Stimulated activated CD8-positive, alpha-beta memory T cell treated with anti-CD3 and anti-CD28 coated beads, Interleukin-15, amount 100 ng/mL, for 4 hours (primary cell): ENCODE data around the gene MTCH2.
"Not testable (repeated sequence)": the region's sequence is repeated elsewhere in the genome, so short reads cannot be mapped to it uniquely, and the experiment has no call there.

ENCODE experiments used
- DNase-seq, 2 donors: peaks; one replicate each; pipeline ENCODE4 v3.0.0-alpha.2; 2020; ENCODE audit warnings: low read depth in 2 of 2

Gene MTCH2

DNA sequence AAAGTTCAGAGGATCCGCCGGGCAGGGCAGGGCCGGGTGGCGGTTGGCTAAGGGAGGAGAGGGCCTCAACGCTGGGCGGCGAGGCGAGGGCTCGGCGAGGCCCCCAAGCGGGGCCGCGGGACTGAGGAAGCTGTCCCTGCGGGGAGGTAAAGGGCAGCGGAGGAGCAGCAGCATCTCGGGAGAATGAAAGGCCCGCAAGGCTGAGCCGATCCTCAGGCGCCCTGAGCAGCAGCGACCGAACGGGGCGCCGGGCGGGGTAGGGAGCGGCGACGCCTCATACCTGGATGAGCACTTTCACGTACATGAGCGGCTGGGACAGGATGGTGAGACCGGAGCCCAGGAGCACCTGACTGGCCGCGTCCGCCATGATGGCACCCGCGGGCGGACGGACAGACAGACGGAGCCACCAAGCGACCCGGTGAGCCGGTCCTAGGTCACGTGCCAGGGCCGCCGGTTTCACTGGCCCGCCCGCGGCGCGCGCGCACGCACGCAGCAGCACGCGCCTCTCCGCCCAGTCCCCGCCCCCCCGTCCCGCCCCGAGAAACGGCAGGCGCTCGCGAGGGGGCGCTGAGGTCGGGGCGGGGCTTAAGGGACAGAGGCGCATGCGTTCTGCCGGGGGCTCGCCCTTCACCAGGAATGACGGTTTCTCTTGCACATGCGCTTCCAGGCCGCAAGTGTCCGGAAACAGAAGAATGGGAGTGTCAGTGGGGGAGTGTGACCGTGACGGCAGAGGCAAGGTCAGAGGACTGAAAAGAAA lies at the start of gene MTCH2:
MTCH2 (minus strand) TSS at position 461 of the 757 bp plus-strand sequence; CDS start at position 367, 94 bp downstream.
- peak; percentile 90 to 95 for DNase-seq

DNA sequence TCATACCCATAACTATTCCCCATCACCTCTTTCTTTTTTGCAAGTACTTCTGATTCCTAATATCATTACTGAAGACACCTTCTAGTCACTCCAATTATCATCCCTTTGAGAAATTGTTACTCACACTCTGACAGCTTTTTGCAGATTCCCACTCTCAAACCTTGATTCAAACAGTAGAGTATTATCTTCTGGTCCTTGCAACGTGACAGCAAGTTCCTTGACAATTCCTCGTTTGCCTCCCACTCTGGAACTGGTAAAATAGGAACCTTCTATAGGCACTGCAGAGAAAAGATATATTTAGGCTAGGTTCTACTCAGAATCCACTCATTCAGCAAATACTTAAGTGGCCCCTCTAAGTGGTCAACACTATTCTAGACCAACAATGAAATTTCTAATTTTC lies 49.6 kb upstream of the MTCH2 start:
- no peak for DNase-seq

DNA sequence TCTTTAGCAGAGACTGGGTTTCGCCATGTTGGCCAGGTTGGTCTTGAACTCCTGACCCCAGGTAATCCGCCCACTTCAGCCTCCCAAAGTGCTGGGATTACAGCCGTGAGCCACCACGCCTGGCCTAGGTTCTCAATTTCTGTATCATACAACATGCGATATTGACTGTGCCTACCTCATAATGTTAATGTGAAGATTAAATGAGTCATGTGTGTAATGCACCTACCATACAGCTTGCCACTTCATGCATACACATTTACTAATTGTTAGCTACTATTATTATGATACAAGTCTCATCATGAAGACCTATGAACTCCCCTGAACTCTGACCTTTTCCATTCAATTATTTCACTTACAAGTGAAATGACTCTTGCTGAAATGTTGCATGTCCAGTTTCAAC lies 47.1 kb upstream of the MTCH2 start:
- DNase-seq = no peak

DNA sequence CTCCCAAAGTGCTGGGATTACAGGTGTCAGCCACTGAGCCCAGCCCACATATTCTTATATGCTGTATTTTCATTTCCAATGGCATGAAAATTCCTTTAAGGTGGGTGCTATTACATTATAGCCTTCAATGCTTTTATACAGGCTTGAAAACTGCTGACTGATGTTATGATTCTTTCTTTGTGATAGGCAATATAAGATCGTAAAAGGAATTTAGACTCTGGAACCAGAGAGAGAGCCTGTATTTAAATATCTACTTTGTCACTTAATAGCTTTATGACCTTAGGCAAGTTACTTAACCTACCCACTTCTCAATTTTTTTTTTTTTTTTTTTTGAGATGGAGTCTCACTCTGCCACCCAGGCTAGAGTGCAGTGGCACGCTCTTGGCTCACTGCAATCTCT lies 46.6 kb upstream of the MTCH2 start:
- no peak for DNase-seq

DNA sequence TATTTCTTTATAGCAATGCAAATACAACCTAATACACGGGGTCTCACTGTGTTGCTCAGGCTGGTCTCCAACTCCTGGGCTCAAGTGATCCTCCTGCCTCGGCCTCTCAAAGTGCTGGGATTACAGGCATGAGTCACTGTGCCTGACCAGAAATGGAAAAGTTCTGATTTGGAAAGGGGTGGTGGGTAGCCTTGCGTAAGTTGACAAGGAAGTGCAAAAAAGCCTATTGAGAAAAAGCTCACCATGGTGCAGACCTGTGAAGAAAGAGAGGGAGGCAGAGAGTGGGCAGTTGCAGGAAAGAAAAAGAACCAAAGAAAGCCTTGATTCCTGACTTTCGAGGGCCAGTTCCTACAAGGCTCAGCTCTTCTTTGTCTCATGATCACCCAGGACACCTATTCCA lies 45.8 kb upstream of the MTCH2 start:
- no peak for DNase-seq

DNA sequence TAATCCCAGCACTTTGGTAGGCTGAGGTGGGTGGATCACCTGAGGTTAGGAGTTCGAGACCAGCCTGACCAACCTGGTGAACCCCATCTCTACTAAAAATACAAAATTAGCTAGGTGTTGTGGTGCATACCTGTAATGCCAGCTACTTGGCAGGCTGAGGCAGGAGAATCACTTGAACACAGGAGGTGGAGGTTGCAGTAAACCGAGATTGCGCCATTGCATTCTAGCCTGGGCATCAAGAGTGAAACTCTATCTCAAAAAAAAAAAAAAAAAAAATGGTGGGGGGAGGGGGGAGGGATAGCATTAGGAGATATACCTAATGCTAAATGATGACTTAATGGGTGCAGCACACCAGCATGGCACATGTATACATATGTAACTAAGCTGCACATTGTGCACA lies 44.3 kb upstream of the MTCH2 start:
- not testable (repeated sequence) for DNase-seq

DNA sequence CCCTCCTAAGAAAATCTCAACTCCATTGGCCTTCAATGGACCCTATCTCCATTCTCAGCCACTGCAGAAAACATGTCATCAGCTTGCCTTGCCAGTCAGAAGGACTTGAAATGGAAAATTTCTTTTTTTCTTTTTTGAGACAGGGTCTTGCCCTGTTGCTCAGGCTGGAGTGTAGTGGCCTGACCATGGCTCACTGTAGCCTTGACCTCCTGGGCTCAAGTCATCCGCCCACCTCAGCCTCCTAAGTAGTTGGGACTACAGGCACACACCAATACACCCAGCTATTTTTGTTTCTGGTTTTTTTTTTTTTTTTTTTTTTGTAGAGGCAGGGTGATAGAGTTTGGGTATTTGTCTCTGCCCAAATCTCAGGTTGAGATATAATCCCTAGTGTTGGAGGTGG lies 43.8 kb upstream of the MTCH2 start:
- no peak for DNase-seq

DNA sequence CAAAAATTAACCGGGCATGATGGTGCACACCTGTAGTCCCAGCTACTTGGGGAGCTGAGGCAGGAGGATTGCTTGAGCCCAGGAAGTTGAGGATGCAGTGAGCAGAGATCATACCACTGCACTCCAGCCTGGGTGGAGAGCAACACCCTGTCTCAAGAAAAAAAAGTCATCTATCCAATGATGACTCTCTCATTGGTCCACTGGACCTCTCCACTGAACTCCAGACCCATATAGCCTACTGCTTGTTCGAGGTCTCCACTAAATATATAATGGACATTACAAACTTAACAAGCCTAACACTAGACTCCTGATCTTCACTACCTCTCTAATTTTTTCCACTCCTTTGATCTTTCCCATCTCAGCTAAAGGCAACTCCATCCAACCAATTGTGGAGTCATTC lies 33.5 kb upstream of the MTCH2 start:
- DNase-seq = no peak

DNA sequence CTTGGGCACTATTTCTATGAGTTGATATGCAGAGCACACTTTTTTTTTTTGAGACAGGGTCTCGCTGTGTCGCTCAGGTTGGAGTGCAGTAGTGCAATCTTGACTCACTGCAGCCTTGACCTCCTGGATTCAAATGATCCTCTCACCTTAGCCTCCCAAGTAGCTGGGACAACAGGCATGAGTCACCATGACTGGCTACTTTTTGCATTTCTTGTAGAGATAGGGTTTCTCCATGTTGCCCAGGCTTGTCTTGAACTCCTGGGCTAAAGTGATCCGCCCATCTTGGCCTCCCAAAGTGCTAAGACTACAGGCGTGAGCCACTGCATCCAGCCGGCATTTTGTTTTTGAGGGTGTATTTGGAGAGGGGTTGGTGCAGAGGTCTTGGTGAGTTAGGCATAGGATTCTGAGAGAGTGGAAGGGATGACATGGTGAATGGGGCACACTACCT lies 29.9 kb upstream of the MTCH2 start:
- no peak for DNase-seq

DNA sequence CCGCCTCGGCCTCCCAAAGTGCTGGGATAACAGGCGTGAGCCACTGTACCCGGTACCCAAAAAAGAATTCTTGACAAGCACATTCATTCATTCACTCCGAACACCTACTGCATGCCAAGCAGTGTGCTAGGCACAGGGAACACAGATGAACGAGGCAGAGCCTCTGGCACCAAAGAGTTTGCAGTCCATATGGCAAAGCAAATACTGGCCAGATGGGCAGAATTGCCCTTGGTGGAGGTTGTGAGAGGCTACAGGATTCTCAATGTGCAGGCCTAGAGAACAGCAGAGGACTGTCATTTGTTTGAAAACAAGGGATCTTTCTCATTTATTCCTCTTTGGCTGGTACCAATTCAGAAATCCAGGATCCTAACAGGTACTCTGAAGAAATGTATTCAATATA lies 27.5 kb upstream of the MTCH2 start:
- DNase-seq = no peak

DNA sequence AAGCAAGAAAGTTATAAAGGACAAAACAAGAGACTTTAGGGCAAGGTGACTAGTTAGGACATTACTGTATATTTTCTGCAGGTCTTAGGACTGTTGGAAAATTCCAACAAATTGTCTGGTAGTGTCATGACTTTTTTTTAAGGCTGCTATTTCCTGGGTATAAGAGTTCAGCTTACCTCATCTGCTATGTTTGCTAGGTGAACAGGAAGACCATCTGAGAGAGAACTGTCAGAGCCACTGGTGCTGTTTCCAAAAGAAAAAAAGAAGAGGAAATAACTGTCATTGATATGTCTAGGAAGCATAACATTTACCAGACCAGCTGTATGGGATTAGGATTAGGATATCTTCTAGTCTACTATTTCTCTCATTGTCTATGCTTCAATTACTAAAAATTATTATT lies 26.3 kb upstream of the MTCH2 start:
- no peak for DNase-seq

DNA sequence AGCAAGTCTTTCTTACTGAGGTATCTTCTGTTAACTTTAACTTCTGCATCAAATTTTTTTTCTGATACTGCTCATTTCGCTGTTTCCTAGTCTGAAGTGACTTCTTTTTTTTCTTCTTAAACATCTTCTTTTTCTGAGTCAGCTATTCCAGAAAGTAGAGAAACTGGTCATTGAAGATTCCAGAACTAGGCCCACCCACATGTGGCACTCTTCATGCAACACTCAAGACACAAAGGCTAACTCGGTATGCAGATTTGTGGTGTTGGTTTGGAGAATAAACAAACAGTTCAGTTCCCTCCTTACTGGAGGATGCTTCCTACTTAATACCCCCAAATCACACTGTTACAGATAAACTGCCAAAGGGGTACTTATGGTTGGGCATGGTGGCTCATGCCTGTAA lies 25.2 kb upstream of the MTCH2 start:
- DNase-seq = no peak

DNA sequence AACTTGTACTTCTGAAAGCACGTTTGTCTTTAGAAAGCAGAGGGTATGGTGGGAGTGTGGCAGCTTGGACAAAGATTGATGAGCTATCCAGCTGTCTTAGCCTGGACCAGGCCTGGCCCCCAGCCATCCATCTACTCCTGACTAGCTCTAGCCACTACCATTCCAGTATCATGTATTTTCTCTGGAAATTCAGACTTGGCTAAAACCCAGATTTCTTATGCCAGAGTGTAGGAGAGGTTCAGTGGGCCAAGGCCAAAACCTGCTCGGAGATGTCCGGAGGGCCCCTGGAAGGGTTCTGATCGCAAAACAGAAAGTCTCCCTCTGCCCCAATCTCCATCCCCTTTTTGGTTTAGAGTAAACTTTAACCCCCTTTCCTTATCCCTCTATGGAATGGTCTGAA lies 24.8 kb upstream of the MTCH2 start:
- no peak for DNase-seq

DNA sequence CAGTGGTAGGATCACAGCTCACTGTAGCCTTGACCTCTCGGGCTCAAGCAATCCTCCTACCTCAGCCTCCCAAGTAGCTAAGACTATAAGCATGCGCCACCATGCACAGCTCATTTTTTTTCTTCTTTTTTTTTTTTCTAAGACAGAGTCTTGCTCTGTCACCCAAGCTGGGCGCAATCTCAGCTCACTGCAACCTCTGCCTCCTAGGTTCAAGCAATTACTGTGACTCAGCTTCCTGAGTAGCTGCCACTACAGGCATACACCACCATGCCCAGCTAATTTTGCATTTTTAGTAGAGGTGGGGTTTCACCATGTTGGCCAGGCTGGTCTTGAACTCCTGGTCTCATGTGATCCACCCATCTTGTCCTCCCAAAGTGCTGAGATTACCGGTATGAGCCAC lies 22.6 kb upstream of the MTCH2 start:
- not testable (repeated sequence) for DNase-seq

DNA sequence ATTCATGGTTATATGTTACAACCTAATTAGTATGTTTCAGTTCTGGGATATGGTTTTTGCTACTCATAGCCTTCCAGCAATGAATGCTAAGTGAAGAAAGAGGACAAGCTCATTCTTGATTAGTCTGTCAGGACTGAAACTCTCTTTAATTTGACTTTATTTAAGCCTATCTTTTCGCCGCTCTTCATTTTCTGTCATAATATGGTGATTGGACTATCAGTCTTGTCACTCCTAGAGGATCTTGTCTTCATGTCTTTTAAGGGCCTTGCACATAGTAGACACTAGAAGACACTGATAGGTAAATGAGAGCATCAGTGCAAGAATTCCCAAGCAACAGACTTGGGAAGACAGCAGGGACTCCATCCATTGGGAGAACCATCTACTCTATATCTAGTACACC lies 18.9 kb upstream of the MTCH2 start:
- DNase-seq = no peak

DNA sequence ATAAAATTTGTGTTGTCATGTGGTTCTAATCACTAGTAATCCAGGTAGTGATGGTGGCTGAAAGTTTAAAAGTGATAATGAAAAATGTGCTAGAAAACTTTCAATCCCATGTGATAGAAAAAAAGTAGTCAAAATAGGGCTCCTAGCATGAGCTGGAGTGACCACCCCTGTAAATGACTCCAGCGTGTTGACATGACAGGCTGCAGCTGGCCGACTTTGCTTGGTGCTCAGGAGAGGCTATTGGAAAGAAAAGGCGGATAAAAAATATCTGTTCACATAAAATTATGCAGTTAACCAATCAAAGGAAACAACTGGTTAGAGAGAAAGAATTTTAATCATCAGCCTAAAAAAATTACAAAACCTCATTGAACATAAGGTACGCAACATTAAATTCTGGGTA lies 16.9 kb upstream of the MTCH2 start:
- DNase-seq = no peak

DNA sequence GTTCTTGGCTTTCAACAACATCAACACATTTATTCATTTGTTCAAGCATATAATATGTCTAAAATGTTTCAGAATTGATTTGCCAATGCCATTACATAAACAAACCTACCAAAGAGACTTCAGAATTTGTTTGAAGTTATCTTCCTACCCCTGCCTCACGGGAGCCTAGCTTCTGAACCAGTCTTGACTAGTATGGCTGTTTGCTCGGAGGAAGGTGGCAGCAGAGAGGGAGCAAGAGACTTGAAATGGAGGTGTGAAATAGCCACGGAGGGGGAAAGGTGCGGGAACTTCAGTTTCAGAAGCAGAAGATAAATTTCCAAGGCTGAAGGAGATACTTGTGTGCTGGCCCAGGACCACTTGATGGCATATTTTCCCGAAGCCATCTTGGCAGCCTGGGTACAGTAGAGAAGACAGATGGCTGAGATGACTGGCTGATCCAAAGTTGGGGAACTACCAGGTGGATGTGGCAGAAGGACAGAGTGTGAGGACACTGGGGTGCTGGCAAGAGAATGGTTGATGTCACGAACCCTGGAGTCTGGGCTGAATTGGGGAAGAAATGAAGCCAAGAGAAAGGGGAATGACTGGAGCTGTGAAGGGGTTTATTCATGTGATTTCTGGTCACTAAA lies 14.0 kb upstream of the MTCH2 start:
- no peak for DNase-seq

DNA sequence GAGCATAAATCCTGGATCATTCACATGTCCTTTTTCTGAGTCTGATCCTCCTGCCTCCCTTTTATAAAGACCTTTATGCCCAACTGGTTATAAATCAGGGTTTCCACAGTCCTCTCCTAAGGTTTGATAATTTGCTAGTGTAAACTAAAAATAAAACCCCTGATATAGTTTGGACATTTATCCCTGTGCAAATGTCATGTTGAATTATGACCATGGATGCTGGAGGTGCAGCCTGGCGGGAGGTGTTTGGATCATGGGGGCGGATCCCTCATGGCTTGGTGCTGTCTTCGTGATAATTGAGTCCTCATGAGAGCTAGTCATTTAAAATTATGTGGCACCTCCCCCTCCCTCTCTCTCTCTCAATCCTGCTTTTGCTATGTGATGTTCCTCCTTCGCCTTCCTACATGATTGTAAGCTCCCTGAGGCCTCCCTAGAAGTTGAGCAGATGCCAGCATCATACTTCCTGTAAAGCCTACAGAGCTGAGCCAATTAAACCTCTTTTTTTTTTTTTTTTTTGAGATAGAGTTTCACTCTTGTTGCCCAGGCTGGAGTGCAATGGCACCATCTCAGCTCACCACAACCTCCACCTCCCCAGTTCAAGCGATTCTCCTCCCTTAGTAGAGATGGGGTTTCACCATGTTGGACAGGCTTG lies 9.6 kb upstream of the MTCH2 start:
- no peak for DNase-seq

DNA sequence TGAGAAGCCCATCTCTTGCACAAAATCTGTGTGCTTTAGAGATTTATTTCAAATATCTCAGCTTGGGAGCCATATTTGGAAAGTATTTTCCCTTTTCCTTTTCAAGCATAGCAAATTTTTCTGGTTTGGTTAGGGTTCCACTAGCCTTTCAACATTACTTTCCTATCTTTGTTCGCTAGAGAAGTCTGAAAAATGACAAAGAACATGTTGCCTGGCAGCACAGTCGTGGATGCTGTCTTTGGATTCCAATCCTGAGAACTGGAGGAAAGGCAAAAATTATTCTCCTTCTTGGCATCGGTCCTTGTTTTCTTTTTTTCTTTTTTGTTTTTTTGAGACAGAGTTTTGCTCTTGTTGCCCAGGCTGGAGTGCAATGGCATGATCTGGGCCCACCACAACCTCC lies 6.9 kb upstream of the MTCH2 start:
- no peak for DNase-seq

DNA sequence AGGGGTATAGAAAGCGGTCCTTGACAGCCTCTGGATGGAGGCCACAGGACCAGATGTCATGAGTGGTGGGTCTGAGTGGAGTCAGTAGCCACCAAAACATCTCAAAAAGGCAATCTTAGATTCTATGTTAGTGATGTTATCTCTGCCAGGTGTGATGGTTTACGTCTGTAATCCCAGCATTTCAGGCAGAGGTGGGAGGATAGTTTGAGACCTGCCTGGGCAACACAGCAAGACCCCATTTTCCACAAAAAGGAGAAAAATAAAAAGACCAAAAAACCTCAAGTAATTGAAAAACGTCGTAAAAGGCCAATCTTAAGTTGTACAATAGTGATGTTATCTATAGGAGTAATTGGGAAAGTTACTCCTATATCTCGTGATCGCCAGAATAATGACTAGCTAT lies 3.7 kb upstream of the MTCH2 start:
- DNase-seq = no peak

DNA sequence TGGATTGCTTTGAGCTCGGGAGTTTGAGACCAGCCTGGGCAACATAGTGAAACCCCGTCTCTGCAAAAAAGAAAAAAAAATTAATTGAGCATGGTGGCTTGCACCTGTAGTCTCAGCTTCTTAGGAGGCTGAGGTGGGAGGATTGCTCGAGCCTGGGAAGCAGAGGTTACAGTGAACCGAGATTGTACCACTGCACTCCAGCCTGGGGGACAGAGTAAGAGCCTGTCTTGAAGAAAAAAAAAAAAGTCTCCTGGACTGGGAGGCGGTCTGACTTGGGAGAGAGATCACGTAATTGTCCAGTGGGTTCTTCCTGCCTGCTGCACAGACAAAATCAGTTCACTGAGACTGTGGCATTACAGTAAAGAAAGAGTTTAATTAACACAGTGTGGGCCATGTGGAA lies 3.1 kb upstream of the MTCH2 start:
- no peak for DNase-seq

DNA sequence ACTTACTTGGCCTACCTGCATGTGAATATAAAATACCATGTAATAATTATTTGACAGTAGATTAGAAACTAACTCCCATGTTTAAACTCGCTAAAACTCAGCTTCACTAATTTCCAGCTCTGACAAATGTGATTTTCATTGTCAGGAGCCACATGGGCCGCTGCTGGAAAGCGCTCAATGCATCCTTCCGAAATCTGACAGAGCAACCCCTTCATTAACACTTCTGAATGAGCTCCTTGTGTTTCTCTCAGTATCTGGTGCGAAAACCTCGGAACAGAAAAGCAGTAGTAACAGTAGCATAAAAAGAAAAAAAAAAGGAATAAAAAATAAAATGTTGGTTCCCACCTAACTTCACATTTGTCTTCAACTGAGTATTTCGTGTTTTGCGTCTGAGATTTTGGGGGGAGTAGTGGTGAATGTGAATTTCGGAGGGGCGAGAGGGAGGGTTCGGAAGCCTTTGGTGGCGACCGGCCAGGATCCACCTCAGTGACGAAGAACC lies 710 bp downstream of the MTCH2 start:
- no peak for DNase-seq

DNA sequence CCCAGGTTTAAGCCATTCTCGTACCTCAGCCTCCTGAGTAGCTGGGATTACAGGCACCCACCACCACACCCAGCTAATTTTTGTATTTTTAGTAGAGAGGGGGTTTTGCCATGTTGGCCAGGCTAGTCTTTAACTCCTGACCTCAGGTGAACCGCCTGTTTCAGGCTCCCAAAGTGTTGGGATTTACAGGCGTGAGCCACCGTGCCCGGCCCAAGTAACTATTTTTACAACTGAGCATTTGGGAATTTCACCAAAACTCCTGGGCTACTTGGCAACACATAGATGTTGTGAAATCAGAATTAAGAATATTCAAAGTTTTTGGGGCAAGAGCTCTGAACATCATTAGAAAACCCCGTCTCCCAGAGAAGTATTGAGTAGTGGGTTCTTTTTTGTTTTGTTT lies 1.9 kb downstream of the MTCH2 start:
- not testable (repeated sequence) for DNase-seq
